ENCODE data around the gene RNF20. TPM values are rescaled to one million over a fixed set of nuclear protein-coding genes. Genes with fewer than 3 reads are reported as not detected.

Gene RNF20
- total RNA-seq, 6 experiments from 2014 or later, result 38.3 to 43.9 (median 41.5) TPM

DNA sequence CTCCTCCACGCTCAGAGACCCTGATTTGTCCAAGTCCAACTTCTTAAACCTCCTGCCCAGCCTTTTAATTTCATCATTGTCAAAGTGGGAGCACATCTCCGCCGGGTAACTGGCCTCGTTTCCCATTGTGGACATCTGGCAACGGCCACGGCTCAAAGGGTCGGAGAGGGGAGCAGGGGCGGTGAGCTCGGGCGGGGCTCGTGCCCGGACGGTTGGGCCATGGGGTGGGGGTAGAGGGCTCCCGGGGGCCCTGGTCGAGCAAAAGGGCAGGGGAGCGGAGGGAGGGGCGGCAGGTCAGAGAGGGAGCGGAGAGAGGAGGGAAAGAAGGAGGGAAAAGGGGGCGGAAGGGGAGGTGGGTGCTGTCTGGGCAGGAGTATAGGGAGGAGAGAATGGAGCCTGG lies 61.1 kb downstream of the RNF20 start, which contains the start of gene PPP3R2:
PPP3R2 (minus strand) TSS at position 174 of the 400 bp plus-strand sequence; CDS start at position 126, 48 bp downstream.
- TF ChIP-seq, protein P1, sequence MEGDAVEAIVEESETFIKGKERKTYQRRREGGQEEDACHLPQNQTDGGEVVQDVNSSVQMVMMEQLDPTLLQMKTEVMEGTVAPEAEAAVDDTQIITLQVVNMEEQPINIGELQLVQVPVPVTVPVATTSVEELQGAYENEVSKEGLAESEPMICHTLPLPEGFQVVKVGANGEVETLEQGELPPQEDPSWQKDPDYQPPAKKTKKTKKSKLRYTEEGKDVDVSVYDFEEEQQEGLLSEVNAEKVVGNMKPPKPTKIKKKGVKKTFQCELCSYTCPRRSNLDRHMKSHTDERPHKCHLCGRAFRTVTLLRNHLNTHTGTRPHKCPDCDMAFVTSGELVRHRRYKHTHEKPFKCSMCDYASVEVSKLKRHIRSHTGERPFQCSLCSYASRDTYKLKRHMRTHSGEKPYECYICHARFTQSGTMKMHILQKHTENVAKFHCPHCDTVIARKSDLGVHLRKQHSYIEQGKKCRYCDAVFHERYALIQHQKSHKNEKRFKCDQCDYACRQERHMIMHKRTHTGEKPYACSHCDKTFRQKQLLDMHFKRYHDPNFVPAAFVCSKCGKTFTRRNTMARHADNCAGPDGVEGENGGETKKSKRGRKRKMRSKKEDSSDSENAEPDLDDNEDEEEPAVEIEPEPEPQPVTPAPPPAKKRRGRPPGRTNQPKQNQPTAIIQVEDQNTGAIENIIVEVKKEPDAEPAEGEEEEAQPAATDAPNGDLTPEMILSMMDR (IDR thresholded peaks at IDR 0.05), result no peak
- no peaks in the 10 kb centered on the region for H3K9me3 Mint-ChIP-seq
- H3K36me3 Mint-ChIP-seq (ENCODE audit: low read depth), result no peaks in the 10 kb centered on the region
- no peak for DNase-seq
- 0 out of 2 replicates have a peak, but pooled peaks cover 2% of the 10 kb centered on the region for H3K27me3 Mint-ChIP-seq (ENCODE audit: insufficient read depth)
- no peak within 1 kb of the TSS; the same call in 1 of the 2 replicates for H3K4me3 Mint-ChIP-seq
- H3K27ac Mint-ChIP-seq, result no peak within 1 kb of the TSS
- peaks cover 24% of the 10 kb centered on the region for H3K4me1 Mint-ChIP-seq (ENCODE audit: low read depth)

DNA sequence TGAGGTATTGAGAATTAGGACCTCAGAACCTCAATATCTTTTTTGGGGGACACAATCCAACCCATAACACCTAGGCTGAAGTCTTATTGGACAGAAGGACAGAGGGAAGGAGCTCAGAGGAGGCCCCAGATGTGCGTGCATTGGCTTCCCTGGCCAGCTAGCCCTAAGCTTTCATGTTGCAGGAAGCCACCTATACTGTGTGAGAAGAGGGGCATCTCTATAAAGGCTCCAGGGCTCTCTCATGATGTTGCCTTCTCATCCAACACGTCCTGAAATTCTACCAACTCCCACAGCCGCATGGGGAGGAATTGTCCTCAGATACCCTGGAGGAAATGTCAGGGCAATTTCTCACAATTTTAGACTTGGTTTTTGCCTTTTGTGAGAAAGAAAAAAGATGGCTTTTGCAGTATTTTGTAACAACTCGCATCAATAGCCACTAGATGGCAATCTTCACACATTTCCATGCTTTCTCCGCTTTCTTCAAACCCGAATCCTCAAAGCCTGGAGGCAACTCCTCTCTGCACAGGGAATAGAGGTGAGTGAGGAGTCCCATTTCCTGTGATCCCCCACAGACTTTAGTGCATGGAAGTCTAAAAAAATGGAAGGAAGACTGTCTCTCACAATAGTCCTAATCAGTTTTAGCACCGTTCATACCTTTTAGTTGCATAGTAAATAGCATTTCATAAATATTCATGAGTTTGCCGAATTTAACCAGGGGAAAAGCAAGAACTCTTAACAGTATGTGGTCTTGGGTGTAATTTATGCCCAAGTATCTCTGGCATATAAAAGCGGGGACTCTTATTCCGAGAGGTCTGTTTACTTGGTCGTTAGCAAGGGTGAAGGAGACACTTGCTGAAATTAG lies 68.5 kb downstream of the RNF20 start:
- DNase-seq, result peak; percentile 43
- Mint-ChIP-seq H3K4me3 (no peak overlapping the region), H3K4me1 (ENCODE audit: low read depth) (no peaks in the 10 kb centered on the region), H3K27me3 (ENCODE audit: insufficient read depth) (peaks cover 22% of the 10 kb centered on the region), H3K36me3 (ENCODE audit: low read depth) (no peaks in the 10 kb centered on the region), H3K27ac (no peak overlapping the region), H3K9me3 (no peaks in the 10 kb centered on the region)
- TF ChIP-seq, protein P1 (IDR thresholded peaks at IDR 0.05), result peak; percentile 85

DNA sequence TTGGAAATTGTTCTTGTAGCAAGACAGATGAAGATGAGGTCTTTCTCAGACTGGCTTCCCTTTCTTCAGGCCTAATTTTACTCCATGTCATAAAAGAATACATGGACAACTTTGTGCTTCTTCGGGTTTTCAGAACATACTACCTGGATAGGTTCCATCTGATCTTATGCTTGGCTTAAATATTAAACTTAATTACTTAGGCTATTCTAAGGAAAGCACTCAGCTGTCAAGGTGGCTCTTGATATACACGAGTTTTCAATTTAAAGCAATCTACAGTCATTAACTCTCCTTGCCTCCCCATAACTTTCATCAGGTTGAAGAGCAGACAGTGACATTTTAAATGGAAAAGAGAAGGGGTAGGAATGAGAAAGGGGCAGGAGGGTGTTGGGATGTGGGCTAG lies 70.6 kb downstream of the RNF20 start:
- H3K27ac Mint-ChIP-seq, result no peak overlapping the region
- H3K27me3 Mint-ChIP-seq (ENCODE audit: insufficient read depth), result peaks cover 22% of the 10 kb centered on the region

DNA sequence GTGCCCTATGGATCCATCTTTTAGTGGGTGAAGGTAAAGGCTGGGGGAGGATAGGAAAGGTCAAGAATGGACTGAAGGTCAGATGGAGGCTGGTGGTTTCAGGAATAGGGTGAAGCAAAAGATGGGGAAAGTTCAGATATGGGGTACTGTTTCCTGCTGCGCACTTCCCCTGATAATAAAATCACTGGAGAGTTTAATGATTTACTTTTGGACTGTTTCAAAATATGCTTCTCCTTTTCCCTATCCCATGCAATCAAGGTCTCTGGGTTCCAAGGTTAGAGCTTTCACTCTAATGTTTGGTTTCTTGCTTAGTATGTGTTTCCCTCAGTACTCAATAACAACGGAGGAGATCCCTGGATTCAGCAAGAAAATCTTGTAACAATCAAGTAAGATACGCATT lies 71.9 kb downstream of the RNF20 start:
- Mint-ChIP-seq H3K27me3 (ENCODE audit: insufficient read depth) (peaks cover 17% of the 10 kb centered on the region), H3K36me3 (ENCODE audit: low read depth) (no peaks in the 10 kb centered on the region), H3K9me3 (no peaks in the 10 kb centered on the region), H3K4me1 (ENCODE audit: low read depth) (no peaks in the 10 kb centered on the region), H3K4me3 (no peak overlapping the region), H3K27ac (no peak overlapping the region)
- no peak for DNase-seq
- TF ChIP-seq, protein P1 (IDR thresholded peaks at IDR 0.05), result no peak

More for the DNA sequence above, 70.6 kb downstream of the RNF20 start:
- DNase-seq, result no peak
- TF ChIP-seq, protein P1 (IDR thresholded peaks at IDR 0.05), result no peak
- Mint-ChIP-seq H3K4me1 (ENCODE audit: low read depth) (no peaks in the 10 kb centered on the region), H3K36me3 (ENCODE audit: low read depth) (no peaks in the 10 kb centered on the region), H3K4me3 (no peak overlapping the region), H3K9me3 (no peaks in the 10 kb centered on the region)

Other genes with a start within 250 kb of the RNF20 start
- gene BAAT, start 148.8 kb upstream of the RNF20 start, total RNA-seq (2021; fragmentation: NEBNext Ultra II Directional; extraction: Animal tissue kit (Norgen Biotek cat#: 25700)), result under 1 TPM in 1 of 6 experiments, not detected in 5; 0.08 TPM
- gene MRPL50, start 135.2 kb upstream of the RNF20 start, total RNA-seq (2021; fragmentation: NEBNext Ultra II Directional; extraction: Animal tissue kit (Norgen Biotek cat#: 25700)), result 10 to 100 TPM in 4 of 6 experiments, 1 to 10 TPM in 2; 9.6 to 11.2 (median 10.4) TPM
- gene ZNF189, start 135.0 kb upstream of the RNF20 start, total RNA-seq (2021; fragmentation: NEBNext Ultra II Directional; extraction: Animal tissue kit (Norgen Biotek cat#: 25700)), result 10 to 100 TPM; 10.2 to 11.6 (median 11.2) TPM
- not detected for gene ALDOB, start 98.1 kb upstream of the RNF20 start, total RNA-seq (2021; fragmentation: NEBNext Ultra II Directional; extraction: Animal tissue kit (Norgen Biotek cat#: 25700))
- not detected for gene PPP3R2, start 61.1 kb downstream of the RNF20 start, total RNA-seq (2021; fragmentation: NEBNext Ultra II Directional; extraction: Animal tissue kit (Norgen Biotek cat#: 25700))
- not detected for gene GRIN3A, start 204.8 kb downstream of the RNF20 start, total RNA-seq (2021; fragmentation: NEBNext Ultra II Directional; extraction: Animal tissue kit (Norgen Biotek cat#: 25700))